KOPT-K1 (cell line): ENCODE measurements around the gene NR2E3.

Source experiments
- H3K27ac ChIP-seq: fragments of 200-600 bp; sonication (generic); 2 replicates; pipeline ENCODE4 v1.5.1; 2016; ENCODE audit warnings: antibody characterized with exemption, mild to moderate bottlenecking, low read depth, low read length; ENCODE audit not compliant: poor library complexity, severe bottlenecking
- H3K36me3 ChIP-seq: fragments of 200-600 bp; sonication (generic); 2 replicates; pipeline ENCODE4 v1.5.1; 2017; ENCODE audit warnings: antibody characterized with exemption, mild to moderate bottlenecking, low read length, moderate library complexity; ENCODE audit not compliant: insufficient read depth
- H3K9me3 ChIP-seq: fragments of 200-600 bp; sonication (generic); 2 replicates; pipeline ENCODE4 v1.5.1; 2017; ENCODE audit warnings: antibody characterized with exemption, low read length, mild to moderate bottlenecking; ENCODE audit not compliant: insufficient read depth, poor library complexity, severe bottlenecking

The NR2E3 gene

GRCh38 chr15:71784719-71785118 lies 25.6 kb upstream of the NR2E3 start:
- no peaks in the 10 kb centered on the region for H3K36me3 ChIP-seq
- H3K9me3 ChIP-seq, result no peaks in the 10 kb centered on the region
- no peak overlapping the region for H3K27ac ChIP-seq

DNA sequence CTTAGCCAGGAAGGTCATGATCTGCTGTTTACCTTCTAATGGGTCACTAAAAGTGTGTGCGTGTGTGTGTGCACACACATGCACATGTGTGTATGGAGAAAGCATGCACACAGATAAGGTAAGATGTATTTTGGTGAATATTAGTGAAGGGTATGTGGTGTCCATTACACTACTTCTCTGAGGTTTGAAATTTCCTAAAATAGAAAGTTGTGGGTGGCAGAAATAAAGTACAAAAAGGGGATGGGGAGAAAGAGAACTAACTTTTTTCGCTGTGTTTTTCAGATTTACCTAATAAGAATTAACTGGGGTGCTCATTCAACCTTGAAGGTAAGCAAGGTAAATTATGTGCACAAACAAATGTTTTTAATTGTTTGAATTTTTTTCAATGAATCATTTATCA lies 24.4 kb upstream of the NR2E3 start:
- no peaks in the 10 kb centered on the region for H3K36me3 ChIP-seq
- no peak overlapping the region for H3K27ac ChIP-seq

DNA sequence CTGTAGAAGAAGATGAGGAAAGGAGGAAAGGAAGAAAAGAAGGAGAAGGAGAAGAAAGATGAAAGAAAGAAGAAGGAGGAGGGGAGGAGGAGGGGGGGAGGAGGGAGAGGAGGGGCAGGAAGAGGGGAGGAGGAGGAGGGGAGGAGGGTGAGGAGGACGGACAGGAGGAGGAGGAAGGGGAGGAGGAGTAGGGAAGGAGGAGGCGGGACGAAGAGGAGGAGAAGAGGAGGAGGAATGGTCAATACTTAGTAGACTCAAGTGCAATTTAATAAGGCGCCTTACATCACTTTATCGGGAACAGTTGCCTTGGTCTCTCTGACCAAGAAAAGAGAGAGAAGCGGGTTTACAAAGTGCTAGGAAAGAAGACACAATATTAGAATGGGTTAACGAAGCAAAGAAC lies 23.7 kb upstream of the NR2E3 start:
- no peaks in the 10 kb centered on the region for H3K36me3 ChIP-seq
- H3K27ac ChIP-seq, result no peak overlapping the region
- H3K9me3 ChIP-seq, result no peaks in the 10 kb centered on the region

More for the DNA sequence above, 24.4 kb upstream of the NR2E3 start:
- H3K9me3 ChIP-seq, result no peaks in the 10 kb centered on the region

DNA sequence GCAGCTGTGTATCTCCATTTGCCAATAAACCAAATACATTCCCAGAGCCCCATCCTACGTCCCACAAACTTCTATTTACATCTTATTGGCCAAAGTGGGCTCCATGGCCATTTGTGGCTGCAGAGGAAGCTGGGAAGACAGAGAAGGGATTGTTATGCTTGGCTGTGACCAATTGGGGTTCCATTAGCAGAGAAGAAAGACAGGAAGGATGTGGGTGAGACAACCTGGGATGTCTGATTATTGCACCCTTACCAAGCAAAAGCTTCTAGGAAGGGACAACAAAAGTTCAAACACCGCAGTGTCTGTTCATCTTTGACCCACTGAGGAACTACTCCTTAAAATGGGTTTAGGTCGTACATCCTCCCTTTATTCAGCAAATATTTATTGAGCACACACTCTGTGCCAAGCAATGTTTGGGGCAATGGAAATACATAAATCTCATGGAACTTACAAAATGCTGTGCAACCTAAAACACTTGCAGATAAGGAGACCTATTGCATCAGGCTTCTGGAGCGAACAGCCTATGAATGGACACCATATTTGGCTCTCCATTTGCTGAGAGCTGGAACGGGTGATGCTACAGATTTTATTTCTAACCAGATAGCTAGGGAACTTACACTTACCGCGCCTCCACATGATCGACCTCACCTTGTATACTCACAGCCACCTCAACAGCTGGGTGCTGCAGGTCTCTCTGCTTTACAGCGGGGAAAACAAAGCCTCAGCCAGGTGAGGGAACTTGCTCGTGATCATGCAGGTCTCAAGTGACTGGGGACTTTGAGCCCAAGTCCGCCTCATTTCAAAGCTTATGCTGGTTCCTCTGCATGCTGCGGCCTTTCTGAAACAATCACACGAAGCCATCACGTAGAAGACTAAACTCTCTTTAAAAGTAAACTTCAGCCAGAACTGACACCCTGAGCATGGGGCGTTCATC lies 21.4 kb upstream of the NR2E3 start:
- no peak overlapping the region for H3K27ac ChIP-seq
- H3K9me3 ChIP-seq, result no peaks in the 10 kb centered on the region
- no peaks in the 10 kb centered on the region for H3K36me3 ChIP-seq

- Histone ChIP-seq H3K27ac (no peak overlapping the region), H3K36me3 (no peaks in the 10 kb centered on the region)
These were observed 20.7 kb upstream of the NR2E3 start for GRCh38 chr15:71789616-71790015.

GRCh38 chr15:71790081-71790480 lies 20.3 kb upstream of the NR2E3 start:
- Histone ChIP-seq H3K9me3 (no peaks in the 10 kb centered on the region), H3K27ac (no peak overlapping the region), H3K36me3 (no peaks in the 10 kb centered on the region)

More at GRCh38 chr15:71789616-71790015, 20.7 kb upstream of the NR2E3 start:
- no peaks in the 10 kb centered on the region for H3K9me3 ChIP-seq

- Histone ChIP-seq H3K27ac (no peak overlapping the region), H3K36me3 (no peaks in the 10 kb centered on the region), H3K9me3 (no peaks in the 10 kb centered on the region)
These were observed 18.4 kb upstream of the NR2E3 start for GRCh38 chr15:71791975-71792374.

GRCh38 chr15:71792521-71792920 lies 17.8 kb upstream of the NR2E3 start:
- no peak overlapping the region for H3K27ac ChIP-seq
- no peaks in the 10 kb centered on the region for H3K9me3 ChIP-seq
- no peaks in the 10 kb centered on the region for H3K36me3 ChIP-seq

DNA sequence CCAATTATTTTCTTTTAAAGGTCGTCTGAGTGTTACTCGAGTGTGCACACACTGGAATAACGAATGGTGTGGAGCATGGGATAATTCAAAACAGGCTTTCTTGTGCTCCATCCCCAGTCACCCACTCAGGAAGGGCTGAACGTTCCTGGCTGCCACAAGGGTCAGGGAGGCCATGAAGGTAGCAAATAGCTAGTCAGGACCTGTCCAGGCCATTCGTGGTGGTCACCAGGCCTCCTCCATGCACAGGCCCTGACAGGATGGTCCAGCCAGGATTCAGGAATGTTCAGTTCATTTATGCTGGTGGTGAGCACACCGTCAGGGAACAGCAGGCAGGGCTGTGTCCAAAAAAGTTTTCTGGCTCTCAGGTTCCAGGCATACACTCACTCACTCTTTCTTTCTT lies 11.7 kb upstream of the NR2E3 start:
- no peaks in the 10 kb centered on the region for H3K36me3 ChIP-seq
- no peaks in the 10 kb centered on the region for H3K9me3 ChIP-seq
- H3K27ac ChIP-seq, result no peak overlapping the region

DNA sequence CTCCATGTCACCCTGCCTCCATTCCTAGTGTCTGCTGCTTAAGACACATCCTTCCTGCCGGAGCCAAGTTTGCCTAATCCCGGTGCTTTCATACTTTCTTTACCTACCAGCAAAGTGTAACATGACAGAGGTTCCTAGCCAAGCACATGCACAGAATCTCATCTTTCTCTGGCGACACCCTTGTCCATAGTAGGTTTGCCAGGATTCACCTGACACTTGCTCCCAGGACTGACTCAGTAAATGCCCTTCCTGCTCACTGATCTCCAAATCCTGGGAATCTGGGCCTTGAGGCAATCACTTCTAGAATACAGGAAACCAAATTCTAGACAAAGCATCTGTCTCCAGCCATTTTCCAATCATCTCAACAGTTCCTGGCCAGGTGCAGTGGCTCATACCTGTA lies 10.2 kb upstream of the NR2E3 start:
- no peak overlapping the region for H3K27ac ChIP-seq
- no peaks in the 10 kb centered on the region for H3K36me3 ChIP-seq

DNA sequence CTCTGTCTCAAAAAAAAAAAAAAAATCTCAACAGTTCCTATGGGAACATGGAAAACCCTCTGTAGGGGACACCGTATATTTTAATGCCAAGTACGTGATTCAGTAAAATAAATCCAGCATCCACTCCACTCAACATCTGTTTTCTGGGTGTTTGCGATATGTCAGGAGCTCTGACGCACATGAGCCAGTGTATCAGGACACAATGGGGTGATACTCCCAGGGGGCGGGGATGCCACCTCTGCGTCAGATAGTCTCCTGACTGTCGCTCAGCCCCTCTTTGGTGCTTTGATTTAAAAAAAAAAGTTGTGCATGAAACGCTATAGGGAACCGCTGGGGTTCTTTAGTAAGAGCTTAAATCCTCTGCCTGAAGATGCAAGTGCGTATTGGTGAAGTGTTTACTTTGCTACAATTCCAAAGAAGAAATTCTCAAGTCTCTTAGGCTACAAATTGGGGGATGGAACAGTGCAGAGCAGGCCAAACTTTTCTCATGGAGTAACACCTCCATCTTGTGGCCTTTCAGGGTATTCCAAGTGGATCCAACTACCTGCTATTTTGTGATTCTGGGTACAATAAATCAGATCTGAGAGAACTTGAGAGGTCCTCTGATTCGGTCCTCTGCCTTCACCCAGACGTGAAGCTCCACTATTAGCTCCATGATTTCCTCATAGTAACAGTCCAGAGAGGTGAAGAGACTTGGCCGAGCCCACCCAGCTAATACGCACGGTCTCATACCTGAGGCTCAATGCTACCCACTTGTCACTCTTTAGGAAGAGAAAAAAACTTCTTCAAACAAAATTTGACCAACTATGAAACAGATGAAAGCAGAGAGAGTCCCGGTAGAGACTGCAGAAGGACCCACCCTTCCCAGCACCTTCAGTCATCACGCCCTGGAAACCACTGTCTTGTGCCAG lies 9.3 kb upstream of the NR2E3 start:
- Histone ChIP-seq H3K36me3 (no peaks in the 10 kb centered on the region), H3K27ac (no peak overlapping the region), H3K9me3 (no peaks in the 10 kb centered on the region)

More for the DNA sequence above, 10.2 kb upstream of the NR2E3 start:
- H3K9me3 ChIP-seq, result no peaks in the 10 kb centered on the region

GRCh38 chr15:71801935-71802655 lies 8.3 kb upstream of the NR2E3 start:
- Histone ChIP-seq H3K27ac (no peak overlapping the region), H3K9me3 (no peaks in the 10 kb centered on the region), H3K36me3 (no peaks in the 10 kb centered on the region)

- Histone ChIP-seq H3K36me3 (no peaks in the 10 kb centered on the region), H3K9me3 (no peaks in the 10 kb centered on the region), H3K27ac (no peak overlapping the region)
These were observed 7.6 kb upstream of the NR2E3 start for GRCh38 chr15:71802770-71803169.

DNA sequence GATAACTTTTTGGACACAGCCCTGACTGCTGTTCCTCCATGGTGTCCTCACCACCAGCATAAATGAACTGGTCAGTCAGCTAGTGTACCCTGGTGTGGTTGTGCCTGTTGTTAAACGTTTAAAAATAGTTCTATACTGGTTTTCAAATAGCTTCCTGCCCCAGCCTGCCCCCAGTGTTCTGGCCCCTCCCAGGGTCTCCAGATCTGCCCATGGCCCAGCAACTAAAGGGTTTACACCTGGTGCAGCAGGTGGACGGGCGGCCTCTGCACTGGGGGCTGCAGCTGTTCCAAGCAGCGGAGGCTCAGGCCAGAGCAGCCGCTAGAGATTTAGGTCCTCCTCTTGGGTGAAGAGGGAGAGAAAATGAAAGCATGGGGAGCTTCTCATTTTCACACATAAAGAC lies 6.1 kb upstream of the NR2E3 start:
- no peaks in the 10 kb centered on the region for H3K9me3 ChIP-seq
- H3K36me3 ChIP-seq, result no peaks in the 10 kb centered on the region
- no peak overlapping the region for H3K27ac ChIP-seq
